ENCODE data around the gene SSBP3.
A peak's percentile ranks its signal among the peaks of the same experiment; 100 is the strongest.
"Not testable (repeated sequence)": the region's sequence is repeated elsewhere in the genome, so short reads cannot be mapped to it uniquely, and the experiment has no call there.

SSBP3 gene

DNA sequence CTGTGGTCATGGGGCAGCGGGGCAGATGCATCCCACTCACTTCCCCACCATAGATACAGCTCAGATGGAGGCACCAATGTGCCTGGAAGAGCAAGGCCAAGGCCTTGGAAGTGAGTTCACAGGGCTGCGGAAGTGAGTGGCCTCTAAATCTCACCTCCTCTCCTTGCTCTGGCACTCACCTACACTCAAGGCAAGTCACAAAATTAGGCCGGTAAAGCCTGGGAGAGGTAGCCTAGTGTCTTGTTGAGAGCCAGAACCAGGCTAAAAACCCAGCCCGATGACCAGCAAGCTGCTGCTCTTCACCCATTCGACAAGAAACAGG, 57.5 kb downstream of the SSBP3 start:
- DNase-seq (ENCODE audit: low spot score) = no peak

DNA sequence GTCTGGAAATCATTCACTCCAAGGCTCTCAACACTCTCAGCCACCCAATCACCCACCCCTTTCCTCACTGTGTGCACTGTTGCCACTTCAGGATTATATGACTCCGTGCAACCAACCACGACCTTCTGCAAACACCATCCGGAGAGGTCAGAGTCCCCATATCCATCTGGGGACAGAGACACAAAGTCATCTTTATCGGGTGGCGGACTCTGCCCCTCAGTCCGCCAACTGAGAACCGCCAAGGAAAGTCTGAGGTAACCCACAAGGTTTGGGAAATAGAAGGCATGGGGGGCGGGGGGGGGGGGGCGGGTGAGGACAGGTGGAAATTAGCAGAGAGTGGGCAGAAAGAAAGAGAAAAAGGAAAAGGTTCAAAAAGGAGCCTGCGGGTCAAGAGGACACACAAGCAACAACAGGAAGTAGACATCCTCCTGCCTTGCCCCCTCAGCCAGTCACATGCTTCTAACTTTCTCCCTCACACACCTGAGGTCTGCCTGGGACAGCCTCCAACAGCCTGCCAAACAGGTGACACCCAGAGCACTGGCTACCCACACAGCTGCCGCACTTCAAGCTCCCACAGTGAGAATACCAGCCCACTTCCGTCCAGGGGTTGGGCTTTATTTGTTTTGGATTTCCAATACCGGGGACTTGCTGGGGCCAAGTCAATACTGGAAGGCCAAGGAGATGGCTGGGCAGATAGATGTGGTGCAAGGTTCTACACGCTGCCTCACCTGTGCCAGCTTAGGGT, 58.1 kb downstream of the SSBP3 start:
- no peak for DNase-seq (ENCODE audit: low spot score)

DNA sequence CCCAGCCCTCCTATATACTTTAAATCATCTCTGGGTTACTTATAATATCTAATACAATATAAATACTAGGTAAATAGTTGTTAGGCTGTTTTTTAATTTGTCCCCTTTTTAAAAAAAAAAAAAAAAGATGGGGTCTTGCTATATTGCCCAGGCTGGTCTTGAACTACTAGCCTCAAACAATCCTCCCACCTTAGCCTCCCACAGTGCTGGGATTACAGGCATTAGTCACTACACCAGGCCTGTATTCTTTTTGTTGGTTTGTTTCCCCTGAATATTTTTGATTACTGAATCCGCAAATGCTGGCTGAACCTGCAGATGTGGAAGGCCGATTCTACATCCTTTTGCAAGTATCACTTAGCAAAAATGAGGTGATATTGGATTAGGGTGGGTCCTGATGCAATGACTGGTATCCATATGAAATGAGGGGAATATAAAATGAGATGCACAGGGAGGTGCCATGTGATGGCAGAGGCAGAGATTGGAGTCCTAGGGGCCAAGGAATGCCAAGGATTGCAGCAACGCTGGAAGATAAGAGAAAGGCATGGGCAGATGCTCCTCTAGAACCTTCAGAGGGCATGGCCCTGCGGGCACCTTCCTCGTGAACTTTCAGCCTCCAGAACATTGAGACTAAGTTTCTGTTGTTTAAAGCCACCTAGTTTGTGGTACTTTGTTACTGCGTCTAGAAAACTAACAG, 58.8 kb downstream of the SSBP3 start:
- DNase-seq (ENCODE audit: low spot score) = no peak

DNA sequence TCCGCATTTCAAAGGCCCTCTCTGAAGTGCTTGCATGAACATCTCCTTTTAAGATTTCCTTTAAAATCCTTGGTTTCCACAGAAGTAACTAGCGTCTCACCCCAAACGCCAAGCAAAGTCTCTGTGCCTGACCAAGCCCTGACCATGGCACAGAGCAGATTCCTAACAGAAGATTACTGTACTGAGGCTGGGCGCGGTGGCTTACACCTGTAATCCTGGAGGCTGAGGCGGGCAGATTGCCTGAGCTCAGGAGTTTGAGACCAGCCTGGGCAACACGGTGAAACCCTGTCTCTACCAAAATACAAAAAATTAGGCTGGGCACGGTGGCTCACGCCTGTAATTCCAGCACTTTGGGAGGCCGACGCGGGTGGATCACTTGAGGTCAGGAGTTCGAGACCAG, 60.6 kb downstream of the SSBP3 start:
- DNase-seq (ENCODE audit: low spot score) = not testable (repeated sequence)

DNA sequence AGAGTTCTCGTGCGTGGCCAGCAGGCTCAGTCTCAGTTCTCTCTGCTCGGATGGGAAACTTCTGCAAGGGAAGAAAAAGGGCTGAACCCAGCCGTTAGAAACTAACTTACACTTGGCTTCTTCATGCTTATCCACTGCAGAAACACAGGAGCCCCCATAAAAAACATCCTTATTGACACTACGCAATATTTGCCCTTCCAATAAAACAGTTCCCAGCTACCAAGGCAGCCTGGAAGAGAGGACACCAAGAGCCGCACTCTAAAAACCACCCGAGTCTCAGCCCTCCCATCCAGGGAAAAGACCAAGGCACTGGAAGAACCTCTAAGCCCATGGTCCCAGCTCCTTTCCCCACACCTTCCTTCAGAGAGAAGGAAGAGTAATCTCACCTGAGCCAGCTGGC, 61.1 kb downstream of the SSBP3 start:
- no peak for DNase-seq (ENCODE audit: low spot score)

DNA sequence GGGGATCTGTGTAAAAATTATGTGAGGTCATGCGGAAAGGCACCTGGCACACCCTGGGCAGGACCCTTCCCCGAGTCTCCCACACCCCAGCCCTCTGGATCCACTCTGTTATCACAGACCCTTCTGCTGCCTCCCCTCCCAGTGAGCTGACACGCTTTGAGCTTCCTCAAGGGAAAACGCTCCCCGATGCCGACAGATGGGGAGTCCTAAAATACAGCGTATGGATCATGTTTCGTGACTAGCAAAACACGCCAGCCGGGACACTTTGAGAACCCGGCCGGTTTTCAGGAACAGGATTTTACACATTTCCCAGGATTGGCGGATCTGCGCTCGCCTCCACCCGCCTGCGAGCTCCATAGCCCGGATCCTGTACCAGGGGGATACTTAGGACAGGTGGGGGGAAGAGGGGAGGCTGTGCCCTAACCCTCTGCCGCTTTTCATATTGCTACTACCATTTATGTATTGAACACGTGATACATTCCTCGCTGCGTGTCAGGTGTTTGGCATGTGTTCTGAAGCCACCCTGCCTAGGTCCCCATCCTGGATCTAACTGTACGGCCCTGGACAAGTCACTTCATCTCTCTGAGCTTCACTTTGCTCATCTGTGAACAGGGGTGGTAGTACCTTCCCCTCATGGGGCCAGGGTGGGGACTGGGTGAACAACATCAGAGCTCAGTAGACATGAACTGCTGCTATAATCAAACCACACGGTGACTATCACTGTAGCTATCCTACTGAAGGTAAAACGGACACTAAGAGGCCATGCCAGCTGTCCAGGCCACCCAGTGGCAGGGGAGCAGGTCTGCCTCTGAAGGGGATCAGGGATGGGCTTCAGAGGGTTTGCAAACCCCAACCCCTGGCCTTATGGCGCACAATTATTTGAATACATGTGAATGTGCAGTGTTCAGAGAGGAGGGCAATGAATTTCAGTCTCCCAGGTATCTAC, 63.2 kb downstream of the SSBP3 start:
- DNase-seq (ENCODE audit: low spot score) = no peak

DNA sequence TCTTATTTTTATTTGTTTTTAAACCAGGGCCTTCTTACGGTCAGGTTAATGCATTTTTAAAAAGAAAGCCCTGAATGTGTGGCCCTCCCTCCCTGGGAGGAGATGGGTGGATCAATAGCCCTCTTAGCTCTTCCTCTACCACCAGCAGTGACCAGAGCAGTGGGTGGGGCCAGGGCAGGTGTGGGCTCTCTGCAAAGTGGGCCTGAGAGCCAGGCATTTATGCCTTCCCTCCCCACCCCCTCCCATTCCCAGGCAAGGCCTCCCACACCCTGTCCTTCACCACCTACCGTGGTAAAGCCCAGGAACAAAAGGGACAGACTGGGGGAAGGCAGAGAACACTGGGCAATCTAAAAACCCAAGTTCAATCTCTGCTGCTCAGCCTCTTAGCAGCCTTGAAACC, 63.9 kb downstream of the SSBP3 start:
- no peak for DNase-seq (ENCODE audit: low spot score)

DNA sequence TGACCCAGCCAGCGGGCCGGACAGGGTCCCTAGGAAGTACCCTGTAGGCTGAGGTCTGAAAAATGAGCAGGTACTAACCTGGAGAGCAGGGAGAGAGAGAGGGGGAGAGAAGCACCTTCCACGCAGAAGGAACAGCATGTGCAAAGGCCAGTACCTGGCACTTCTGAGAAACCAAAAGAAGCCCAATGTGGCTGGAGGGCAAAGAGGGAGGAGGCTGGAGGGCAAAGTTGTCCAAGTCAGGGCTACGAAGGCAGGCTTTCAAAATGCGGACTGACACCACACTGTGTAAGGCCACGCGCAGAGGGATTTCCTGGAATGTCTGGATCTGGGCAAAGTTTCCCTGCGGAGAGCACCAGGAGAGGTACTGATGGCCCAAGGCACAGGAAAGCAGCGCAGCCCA, 64.4 kb downstream of the SSBP3 start:
- no peak for DNase-seq (ENCODE audit: low spot score)

DNA sequence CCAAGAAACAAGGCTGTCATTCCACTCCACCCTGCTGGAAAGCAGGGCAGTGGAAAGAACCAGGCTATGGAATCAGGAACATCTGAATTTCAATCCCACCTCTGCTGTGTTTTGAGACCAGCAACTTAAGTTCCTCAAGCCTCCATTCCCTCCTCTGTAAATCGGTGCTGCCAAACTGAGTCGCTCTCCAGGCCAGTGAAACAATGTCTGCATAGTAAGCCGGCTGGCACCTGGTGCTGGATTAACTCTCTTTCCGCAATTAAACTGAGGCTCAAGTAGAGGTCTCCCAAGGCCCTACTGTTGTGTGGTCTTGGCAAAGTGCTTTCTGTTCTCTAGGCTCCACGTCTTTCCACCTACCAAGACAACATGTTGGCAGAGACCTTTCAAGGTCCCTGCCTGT, 65.3 kb downstream of the SSBP3 start:
- DNase-seq (ENCODE audit: low spot score) = no peak

DNA sequence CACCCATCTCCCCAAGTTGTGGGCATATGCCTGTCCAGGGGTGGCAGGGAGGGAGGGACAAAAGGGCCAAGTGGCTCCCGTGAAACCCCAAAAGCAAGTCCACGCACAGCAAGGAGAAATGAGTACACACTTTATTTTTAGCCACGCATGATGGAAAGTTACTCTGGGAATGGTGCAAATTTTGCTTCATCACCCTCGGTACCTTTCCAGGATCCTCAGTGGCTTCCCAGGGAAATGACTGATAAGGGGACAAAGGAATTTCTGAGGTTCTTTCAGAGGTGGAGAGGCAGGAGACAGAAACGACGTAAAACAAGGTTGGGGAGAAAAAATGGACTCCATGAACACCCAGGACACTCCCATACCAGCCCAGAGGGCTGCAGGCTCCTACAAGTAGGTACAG, 65.8 kb downstream of the SSBP3 start:
- DNase-seq (ENCODE audit: low spot score) = no peak

DNA sequence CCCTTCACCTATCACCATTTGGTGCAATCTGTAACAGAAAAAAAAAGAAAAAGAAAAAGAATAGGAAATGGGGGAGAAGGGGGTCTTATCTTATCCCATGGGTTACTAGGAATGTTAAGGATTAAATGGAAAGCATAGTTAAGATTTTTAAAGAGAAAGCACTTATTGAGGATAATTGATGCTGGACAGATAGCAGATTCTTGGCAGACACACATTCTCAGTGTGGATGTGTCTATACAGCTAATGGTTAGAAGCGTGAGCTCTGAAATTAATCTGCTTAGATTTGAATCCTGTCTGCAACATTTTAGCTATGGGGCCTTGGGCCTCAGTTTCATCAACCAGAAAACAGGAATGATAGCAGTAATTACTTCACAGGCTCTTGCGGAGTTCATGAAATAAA, 67.1 kb downstream of the SSBP3 start:
- no peak for DNase-seq (ENCODE audit: low spot score)

DNA sequence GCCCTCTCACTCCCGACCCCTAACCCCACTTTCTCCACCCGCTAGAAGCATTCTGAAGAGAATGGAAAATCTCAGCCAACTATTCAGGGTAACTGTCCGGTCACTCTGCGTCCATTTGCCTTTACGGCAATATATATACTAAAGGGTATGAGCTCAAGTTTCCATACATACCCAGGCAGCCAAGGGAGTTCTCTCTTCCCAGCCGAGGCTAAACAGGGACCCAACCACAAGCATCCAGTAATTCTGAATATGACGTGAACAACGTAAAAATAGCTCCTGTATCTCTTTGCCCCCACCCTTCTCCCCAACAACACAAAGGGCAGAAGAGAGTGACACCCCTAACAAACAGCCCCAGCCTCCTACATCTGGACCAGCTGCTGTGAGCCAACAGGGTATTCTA, 67.7 kb downstream of the SSBP3 start:
- no peak for DNase-seq (ENCODE audit: low spot score)

DNA sequence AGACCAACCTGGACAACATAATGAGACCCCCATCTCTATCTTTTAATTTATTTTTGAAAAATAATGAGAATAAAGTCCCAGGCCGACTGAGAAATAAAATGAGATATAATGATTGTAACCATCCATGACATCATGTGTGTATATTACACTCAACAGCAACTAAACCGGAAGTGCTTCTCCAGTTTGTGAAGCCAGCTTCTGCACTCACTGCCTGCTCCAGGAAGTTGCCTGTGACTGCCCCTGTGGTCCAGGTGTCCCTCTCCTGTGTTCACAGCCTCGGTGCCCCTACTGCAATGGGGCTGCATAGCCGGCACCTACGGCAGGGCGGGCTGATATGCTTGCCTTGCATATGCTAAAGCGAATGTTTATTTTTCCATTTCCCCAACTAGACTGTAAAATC, 68.3 kb downstream of the SSBP3 start:
- DNase-seq (ENCODE audit: low spot score) = no peak

DNA sequence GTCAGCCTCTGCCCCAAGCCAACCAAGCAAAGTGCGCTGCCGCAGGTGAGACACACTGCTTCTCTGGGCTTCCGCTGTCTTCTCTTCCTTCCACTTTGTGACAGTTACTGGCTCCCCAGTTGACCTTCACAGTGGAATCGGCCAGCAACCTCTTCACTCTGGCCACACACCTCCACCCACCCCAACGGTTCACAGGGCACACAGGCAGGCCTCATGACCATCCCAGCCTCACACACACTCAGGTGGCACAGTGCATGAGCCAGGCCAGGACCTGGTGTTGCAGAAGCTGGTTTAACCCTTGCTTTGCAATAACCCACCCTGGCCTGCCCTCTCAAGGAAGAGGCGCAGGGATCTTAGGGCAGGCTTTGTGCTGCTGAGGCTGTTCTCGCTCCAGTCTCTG, 69.2 kb downstream of the SSBP3 start:
- no peak for DNase-seq (ENCODE audit: low spot score)

DNA sequence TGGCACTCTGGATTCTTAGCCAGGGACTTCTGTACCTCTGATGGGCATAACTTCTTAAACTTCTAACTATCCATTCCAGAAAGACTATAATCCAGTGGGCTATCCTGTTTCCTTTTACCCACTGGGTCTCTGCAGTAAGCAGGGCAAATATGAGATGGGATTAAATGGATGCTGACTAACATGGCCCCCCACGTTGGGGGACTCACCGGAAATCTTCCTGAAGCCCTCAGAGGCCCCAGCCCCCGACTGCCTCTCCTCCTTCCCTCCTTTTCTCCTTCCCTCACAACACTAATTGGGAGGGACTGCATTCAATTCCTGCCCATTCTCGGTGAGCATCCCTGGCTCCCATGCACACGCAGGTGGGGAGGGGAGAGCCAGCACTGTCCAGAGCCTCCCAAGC, 70.1 kb downstream of the SSBP3 start:
- DNase-seq (ENCODE audit: low spot score) = no peak

DNA sequence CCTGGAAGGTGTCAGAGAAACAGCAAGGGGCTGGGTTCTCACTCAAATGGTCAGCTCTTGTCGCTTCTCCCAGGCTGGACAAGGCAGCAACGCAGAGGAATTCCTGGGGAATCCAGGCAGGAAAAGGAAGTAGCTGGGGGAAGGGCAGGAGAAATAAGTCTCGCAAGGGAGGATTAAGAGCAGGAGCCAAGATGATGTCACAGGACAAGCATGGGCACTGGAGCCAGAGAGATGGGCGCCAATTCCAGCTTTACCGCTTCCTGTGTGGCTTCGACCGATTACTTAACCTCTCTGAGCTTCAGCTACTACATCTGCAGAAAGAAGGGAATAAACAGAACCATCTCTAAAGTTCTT, 70.5 kb downstream of the SSBP3 start:
- peak; percentile 85 for DNase-seq (ENCODE audit: low spot score)

DNA sequence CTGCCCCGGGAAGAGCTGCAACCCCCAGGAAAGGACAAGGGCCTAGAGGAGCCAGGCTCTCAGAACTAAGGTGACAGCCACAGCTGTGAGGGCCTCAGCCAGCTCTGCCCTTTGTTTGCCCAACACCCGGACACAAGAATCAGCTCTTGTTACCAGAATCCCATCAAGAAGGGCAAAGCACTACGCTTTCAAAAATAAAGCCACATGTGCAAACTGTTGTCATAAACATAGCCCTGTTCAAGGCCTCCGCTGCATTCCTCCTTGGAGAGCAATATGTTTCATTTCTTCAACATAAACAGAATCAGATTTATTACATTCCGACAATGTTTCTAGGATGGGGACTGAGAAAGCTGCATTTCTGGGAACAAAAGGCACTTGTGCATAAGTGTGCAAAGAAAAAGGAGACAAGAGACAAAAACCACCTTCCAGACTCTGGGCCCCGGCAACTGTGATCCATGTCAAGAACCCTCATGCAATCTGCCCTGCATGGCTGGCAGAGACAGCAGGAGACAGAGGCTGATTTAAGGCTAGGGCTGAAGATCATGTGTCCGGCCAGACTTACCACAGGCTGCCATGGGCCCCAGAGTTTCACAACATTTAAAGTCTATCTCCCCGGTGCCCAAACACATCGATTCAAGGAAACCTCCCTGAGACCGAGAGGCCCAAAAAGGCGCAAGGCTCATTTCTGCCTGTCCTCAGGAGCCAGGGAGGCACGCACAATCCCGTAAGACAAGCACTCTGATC, 71.0 kb downstream of the SSBP3 start:
- DNase-seq (ENCODE audit: low spot score) = peak; percentile 60

DNA sequence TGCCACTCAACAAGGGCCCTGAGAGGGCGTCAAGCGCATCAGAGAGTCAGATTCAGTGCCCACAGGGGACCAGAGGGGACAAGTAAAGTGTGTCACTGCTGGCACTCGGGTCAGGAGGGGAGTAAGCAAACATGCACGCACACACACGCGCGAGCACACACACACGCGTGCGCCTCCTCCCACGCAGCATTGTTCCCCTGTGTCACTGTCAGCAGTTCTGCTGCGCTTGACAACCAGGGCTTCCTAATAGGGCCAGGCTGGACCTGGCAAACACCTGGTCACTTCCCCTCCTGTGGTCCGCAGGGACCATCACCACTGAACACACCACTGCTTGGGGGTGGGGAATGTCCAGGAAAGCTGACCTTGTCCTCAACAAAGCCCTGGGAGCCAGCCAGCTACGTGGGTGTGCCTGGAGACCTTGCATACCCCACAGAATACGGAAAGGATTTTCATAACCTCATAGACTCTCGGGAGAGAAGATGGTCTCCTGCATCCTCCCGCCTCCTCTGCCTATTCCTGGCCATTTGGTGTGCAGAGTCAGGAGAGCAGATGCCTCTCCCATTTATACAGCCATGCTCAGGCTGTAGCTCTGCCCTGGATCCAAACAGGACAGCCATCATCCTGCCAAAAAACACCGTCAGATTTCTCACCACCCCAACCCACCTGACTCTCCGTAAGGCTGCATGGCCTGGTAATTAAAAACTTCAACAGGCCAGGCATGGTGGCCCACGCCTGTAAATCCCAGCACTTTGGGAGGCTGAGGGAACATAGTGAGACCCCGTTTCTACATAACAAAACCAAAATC, 73.2 kb downstream of the SSBP3 start:
- DNase-seq (ENCODE audit: low spot score) = no peak

DNA sequence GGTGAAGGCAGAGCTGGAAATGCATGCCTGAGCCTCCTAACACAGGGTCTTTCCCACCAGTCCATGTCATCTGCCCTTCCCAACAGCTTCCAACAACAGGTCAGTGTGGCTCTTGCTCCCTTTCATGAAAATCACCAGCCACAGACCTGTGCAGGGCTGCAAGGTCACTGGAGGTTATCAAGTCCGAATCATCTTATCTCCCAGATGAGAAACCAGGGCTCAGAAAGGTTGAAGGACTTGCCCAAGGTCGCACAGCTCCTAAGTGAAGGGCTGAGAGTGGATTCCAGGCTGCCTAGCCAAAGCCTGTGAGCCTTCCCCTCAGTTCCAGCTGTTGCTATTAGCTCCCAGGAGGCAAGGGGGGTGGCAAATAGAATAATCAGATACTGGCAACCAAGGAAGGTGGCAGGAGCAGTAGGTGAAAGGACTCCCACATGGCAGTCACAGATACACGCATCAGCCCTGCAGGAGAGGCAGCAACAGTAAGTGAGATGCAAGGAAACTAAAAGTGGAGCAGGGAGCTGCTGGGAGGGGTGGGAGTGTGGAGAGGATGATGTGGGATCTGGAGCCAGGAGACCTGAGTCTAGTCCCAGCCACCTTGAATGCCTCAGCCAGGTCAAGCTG, 74.2 kb downstream of the SSBP3 start:
- no peak for DNase-seq (ENCODE audit: low spot score)

DNA sequence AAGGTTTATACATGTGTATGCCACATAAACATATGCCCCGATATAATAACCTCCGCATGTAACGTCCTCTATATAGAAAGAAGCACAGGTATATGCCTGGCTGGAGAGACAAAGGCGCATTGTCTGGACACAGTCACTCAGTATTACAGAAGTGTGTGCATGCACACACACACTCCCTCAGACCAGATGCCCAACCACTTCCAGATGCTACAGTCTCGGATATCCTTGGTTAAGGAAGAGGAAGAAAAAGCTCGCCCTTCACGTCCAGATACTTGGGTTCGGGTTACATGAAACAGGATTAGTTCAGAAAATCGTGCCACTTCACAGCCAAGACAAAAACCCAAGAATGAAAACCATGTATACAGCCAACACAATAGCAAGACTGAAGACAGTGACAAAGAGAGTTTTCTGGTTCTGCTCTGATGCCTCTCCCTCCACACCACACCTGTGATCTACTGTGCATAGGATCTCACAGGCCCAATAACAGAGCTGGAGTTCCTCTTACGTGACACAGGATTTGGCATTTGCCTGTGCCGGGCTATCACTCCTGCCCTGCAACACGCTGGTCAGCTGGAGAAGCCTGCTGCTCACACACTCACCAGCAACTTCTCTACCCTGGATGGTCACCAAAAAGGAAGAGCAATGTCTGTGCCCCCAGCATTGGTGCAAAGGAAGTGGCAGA, 75.0 kb downstream of the SSBP3 start:
- no peak for DNase-seq (ENCODE audit: low spot score)

All from AG08396 (cell line).